ENCODE measurements around the gene CPVL. TPM values are rescaled to one million over a fixed set of nuclear protein-coding genes. Genes with fewer than 3 reads are reported as not detected.

The CPVL gene
- total and polyA plus RNA-seq, 2 of the 4 experiments (the other 2 are of a cell fraction) = not detected

DNA sequence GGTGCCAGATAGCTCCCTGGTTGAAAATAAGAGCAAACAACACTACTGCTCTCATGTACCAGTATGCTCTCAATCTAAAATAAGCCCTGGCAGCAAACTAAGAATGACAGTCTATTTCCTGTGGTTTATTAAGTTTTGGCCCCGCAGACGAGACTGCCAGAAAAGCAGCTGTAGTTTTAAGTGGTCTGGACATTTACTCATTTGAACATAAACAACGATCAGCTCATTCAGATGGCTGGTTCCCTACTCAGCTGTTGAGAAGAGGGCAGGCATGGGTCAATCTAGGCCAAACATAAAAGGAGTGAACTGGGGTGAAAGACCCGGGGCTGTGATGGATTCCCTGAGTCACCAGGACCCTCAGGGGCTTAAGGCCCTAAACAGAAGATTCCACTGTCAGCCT, 192.7 kb downstream of the CPVL start:
- no peak overlapping the region for H3K14ac ChIP-seq (replicated peaks; ENCODE audit: low read depth, low read length)
- H3K4me3 ChIP-seq (ENCODE audit: insufficient read depth, low read depth, low read length) = no peak overlapping the region
- H3K9ac ChIP-seq (ENCODE audit: low read depth, low read length) = no peak overlapping the region
- no peak overlapping the region for H2AK5ac ChIP-seq (ENCODE audit: low read depth, low read length)
- ChIA-PET POLR2A (ENCODE audit: unreplicated experiment) (no interaction called here), CTCF (interaction anchor here (0.8 to 1.4 kb wide), 2 partner anchors 10 to 32 kb away, joined by 4 read pairs; no protein-coding TSS in a partner anchor)
- H2BK20ac ChIP-seq (ENCODE audit: low read depth, low read length) = no peak overlapping the region
- H3K9me1 ChIP-seq (ENCODE audit: insufficient read depth, low read length) = no peaks in the 10 kb centered on the region
- H3K36me3 ChIP-seq (ENCODE audit: control insufficient read depth, insufficient read depth, low read length) = no peaks in the 10 kb centered on the region
- 0% methylated on average over 1 of the region's 4 CpGs; no CpG with 5 or more reads in 1 of the 2 experiments for WGBS, 2 experiments (ENCODE audit: extremely low coverage in 2 of 2, insufficient read length in 1 of 2)
- H3K56ac ChIP-seq (ENCODE audit: extremely low read depth, insufficient read depth, low read length) = no peak overlapping the region
- ATAC-seq (ENCODE audit: low read depth) (peak; percentile 16), DNase-seq (peak; percentile 44)
- H3K9me3 ChIP-seq (ENCODE audit: control insufficient read depth, insufficient read depth, low read length) = peaks cover 7% of the 10 kb centered on the region; the same call in 1 of the 2 replicates
- in situ Hi-C loops (cut with MboI; ENCODE audit: low sequenced_read_pairs) = no loop called here
- no peak overlapping the region for H2BK120ac ChIP-seq (ENCODE audit: low read depth, low read length)
- no peak overlapping the region for H4K91ac ChIP-seq (ENCODE audit: insufficient read depth, low read depth, low read length)
- no peak overlapping the region for H3K4ac ChIP-seq (ENCODE audit: low read depth, low read length)
- dilution Hi-C loops (cut with HindIII; ENCODE audit: low sequenced_read_pairs, unreplicated experiment) = no loop called here
- H3K27me3 ChIP-seq (ENCODE audit: control insufficient read depth, insufficient read depth, low read length) = peaks cover 43% of the 10 kb centered on the region
- TF ChIP-seq SMC3 (IDR thresholded peaks at IDR 0.05; ENCODE audit: low read depth, low read length) (no peak), CEBPB (IDR thresholded peaks at IDR 0.05; ENCODE audit: low read depth, low read length) (no peak), CHD1 (IDR thresholded peaks at IDR 0.05; ENCODE audit: low read depth, low read length) (no peak), RAD21 (IDR thresholded peaks at IDR 0.05; ENCODE audit: low read length) (no peak), RCOR1 (IDR thresholded peaks at IDR 0.05; ENCODE audit: insufficient replicate concordance, low read length) (no peak), FOS (IDR thresholded peaks at IDR 0.05; ENCODE audit: low read depth, low read length) (no peak), NFE2L2 (IDR thresholded peaks at IDR 0.05; ENCODE audit: low read depth, low read length) (no peak)
- no peak overlapping the region for H2AFZ ChIP-seq (replicated peaks; ENCODE audit: low read length, poor library complexity)
- no peak overlapping the region for H4K8ac ChIP-seq (ENCODE audit: low read depth in 2 of 2, low read length in 2 of 2)
- H3K23ac ChIP-seq (ENCODE audit: low read depth, low read length) = no peak overlapping the region
- no peak overlapping the region for H2BK5ac ChIP-seq (ENCODE audit: low read depth, low read length, poor library complexity, severe bottlenecking)
- no peak overlapping the region for H3K18ac ChIP-seq (ENCODE audit: low read depth, low read length)
- intact Hi-C loops (cut with micrococcal nuclease) = no loop called here
- BruUV-seq (replicated peaks) = no TSS peak
- peaks cover 12% of the 10 kb centered on the region for H3K4me1 ChIP-seq (ENCODE audit: control insufficient read depth, insufficient read depth, low read length)
- no peak overlapping the region for H4K5ac ChIP-seq (ENCODE audit: low read depth, low read length)
- H3K79me1 ChIP-seq (ENCODE audit: low read depth in 1 of 2, low read length in 2 of 2) = no peaks in the 10 kb centered on the region
- no peak overlapping the region for H2AK9ac ChIP-seq (replicated peaks; ENCODE audit: low read depth, low read length, poor library complexity)
- no peak overlapping the region for H3K27ac ChIP-seq (ENCODE audit: insufficient read depth, low read length)
- no peak overlapping the region for H2BK15ac ChIP-seq (ENCODE audit: low read depth, low read length)
- H3K4me2 ChIP-seq (ENCODE audit: low read depth, low read length) = peak overlapping the region; percentile 38; the same call in 1 of the 2 replicates
- H4K20me1 ChIP-seq (ENCODE audit: insufficient read depth, low read length) = no peaks in the 10 kb centered on the region

Other genes with a start within 250 kb of the CPVL start
- under 0.01 TPM in 2 replicates for gene TRIL, start 188.2 kb downstream of the CPVL start, total RNA-seq (2012; rRNA removed)
- gene TRIL, start 188.2 kb downstream of the CPVL start, polyA plus RNA-seq (2012; rRNA removed) = 0.04 and 0.09 TPM in 2 replicates
- gene CHN2, start 48.2 kb upstream of the CPVL start, total RNA-seq (2012; rRNA removed) = not detected in 2 replicates
- not detected in 2 replicates for gene CHN2, start 48.2 kb upstream of the CPVL start, polyA plus RNA-seq (2012; rRNA removed)

Data from IMR-90 (cell line).